Measurements from ENCODE around the gene IL20RB. TPM values are rescaled to one million over a fixed set of nuclear protein-coding genes. Genes with fewer than 3 reads are reported as not detected.

IL20RB gene
- total RNA-seq, 4 donors from 2014 or later = 218 to 274 (median 257) TPM

- no peaks in the 10 kb centered on the region for H3K27me3 ChIP-seq
- peak overlapping the region; percentile 18 for H3K27ac ChIP-seq
- peaks cover 76% of the 10 kb centered on the region for H3K4me1 ChIP-seq
- no peak for DNase-seq (ENCODE audit: low spot score in 2 of 2)
- H3K36me3 ChIP-seq = no peaks in the 10 kb centered on the region
- no peak overlapping the region for H3K4me3 ChIP-seq
- TF ChIP-seq EP300 (IDR thresholded peaks at IDR 0.05) = no peak
- no peak for TF ChIP-seq POLR2A (IDR thresholded peaks at IDR 0.05)
- no peak for TF ChIP-seq POLR2AphosphoS5 (IDR thresholded peaks at IDR 0.05)
- TF ChIP-seq CTCF (IDR thresholded peaks at IDR 0.05) = no peak
- WGBS = 55% methylated on average over 2 of the region's 2 CpGs
- no peaks in the 10 kb centered on the region for H3K9me3 ChIP-seq
These were observed 2.0 kb upstream of the IL20RB start for GRCh38 chr3:136955813-136956212.

DNA sequence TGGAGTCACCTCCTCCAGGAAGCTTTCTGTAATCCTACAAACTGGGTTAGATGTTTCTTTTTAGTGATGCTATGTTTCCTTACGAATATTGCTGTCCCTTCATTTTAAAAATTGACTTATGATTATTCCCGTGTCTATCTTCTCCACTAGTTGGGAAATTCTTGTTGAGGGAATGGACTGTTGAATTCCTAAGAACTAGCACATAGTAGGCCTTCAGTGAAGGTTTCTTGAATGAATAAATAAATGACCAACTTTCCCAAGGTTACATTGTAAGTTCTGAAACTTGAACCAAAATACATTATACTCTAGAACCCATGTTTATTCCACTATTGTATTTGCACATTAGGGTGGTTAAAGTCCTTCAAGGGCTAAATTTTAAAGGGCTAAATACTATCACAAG, 812 bp upstream of the IL20RB start:
- no peak overlapping the region for H3K4me3 ChIP-seq
- H3K27me3 ChIP-seq = no peaks in the 10 kb centered on the region
- peak overlapping the region; percentile 29 for H3K27ac ChIP-seq
- H3K9me3 ChIP-seq = no peaks in the 10 kb centered on the region
- WGBS = 92% methylated on average over 2 of the region's 2 CpGs
- no peaks in the 10 kb centered on the region for H3K36me3 ChIP-seq
- H3K4me1 ChIP-seq = peaks cover 78% of the 10 kb centered on the region
- TF ChIP-seq POLR2AphosphoS5 (IDR thresholded peaks at IDR 0.05) = no peak
- no peak for TF ChIP-seq EP300 (IDR thresholded peaks at IDR 0.05)
- no peak for TF ChIP-seq CTCF (IDR thresholded peaks at IDR 0.05)
- TF ChIP-seq POLR2A (IDR thresholded peaks at IDR 0.05) = no peak
- DNase-seq (ENCODE audit: low spot score in 2 of 2) = no peak

- H3K36me3 ChIP-seq = no peaks in the 10 kb centered on the region
- peak overlapping the region; percentile 79 for H3K27ac ChIP-seq
- H3K4me3 ChIP-seq = peak overlapping the region; percentile 44
- H3K9me3 ChIP-seq = no peaks in the 10 kb centered on the region
- H3K27me3 ChIP-seq = no peaks in the 10 kb centered on the region
- TF ChIP-seq CTCF (IDR thresholded peaks at IDR 0.05) (no peak), POLR2A (IDR thresholded peaks at IDR 0.05) (no peak), EP300 (IDR thresholded peaks at IDR 0.05) (no peak), POLR2AphosphoS5 (IDR thresholded peaks at IDR 0.05) (no peak)
- WGBS = 24% methylated on average over 2 of the region's 2 CpGs
- H3K4me1 ChIP-seq = peaks cover 65% of the 10 kb centered on the region
- no peak for DNase-seq (ENCODE audit: low spot score in 2 of 2)
These were observed 1.2 kb downstream of the IL20RB start for GRCh38 chr3:136958939-136959338.

DNA sequence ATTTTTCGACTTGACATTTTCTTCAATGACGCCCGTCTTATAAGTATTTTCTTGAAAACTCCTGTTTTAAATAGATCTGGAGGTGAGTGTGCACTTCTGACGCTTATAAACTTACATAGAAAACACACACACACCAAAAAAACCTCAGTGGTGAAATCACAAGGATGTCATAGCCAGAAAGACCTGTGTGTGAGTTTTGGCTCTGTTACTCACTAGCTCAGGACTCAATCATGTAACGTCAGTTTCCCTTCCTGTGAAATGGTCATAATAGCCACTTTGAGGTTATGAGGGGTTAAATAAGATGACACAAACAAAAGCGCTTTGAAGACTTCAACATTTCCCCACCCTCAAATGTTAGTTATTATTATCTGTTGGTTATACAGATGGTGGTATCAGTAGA, 1.8 kb downstream of the IL20RB start:
- H3K4me1 ChIP-seq = peaks cover 59% of the 10 kb centered on the region
- no peaks in the 10 kb centered on the region for H3K36me3 ChIP-seq
- peak overlapping the region; percentile 79 for H3K27ac ChIP-seq
- WGBS = 53% methylated on average over 6 of the region's 6 CpGs
- DNase-seq (ENCODE audit: low spot score in 2 of 2) = no peak
- no peak for TF ChIP-seq EP300 (IDR thresholded peaks at IDR 0.05)
- peak overlapping the region; percentile 44 for H3K4me3 ChIP-seq
- no peaks in the 10 kb centered on the region for H3K27me3 ChIP-seq
- no peaks in the 10 kb centered on the region for H3K9me3 ChIP-seq

GRCh38 chr3:136960838-136961836, 3.4 kb downstream of the IL20RB start:
- Histone ChIP-seq H3K27ac (peak overlapping the region; percentile 79), H3K27me3 (no peaks in the 10 kb centered on the region), H3K9me3 (no peaks in the 10 kb centered on the region), H3K4me1 (peaks cover 43% of the 10 kb centered on the region), H3K36me3 (no peaks in the 10 kb centered on the region), H3K4me3 (peak overlapping the region; percentile 44)
- no peak for DNase-seq (ENCODE audit: low spot score in 2 of 2)
- 43% methylated on average over 4 of the region's 4 CpGs for WGBS
- TF ChIP-seq CTCF (IDR thresholded peaks at IDR 0.05) (no peak), EP300 (IDR thresholded peaks at IDR 0.05) (no peak), POLR2A (IDR thresholded peaks at IDR 0.05) (no peak)
